Suprapubic skin (tissue), 3 donors: ENCODE results near the gene RIOX2.
"Not testable (repeated sequence)": the region's sequence is repeated elsewhere in the genome, so short reads cannot be mapped to it uniquely, and the experiment has no call there.

Experiments used
- POLR2A ChIP-seq, 2 donors: fragments of 450-650 bp; IDR thresholded peaks; one replicate each; pipeline ENCODE4 v1.6.1; 2017; ENCODE audit warnings: antibody characterized with exemption in 2 of 2, mild to moderate bottlenecking in 2 of 2, moderate library complexity in 2 of 2
- TF ChIP-seq, protein P1 (sequence below), 2 donors: fragments of 200-600 bp in 1 of 2; fragments of 450-650 bp in 1 of 2; sonication (generic) in 1 of 2; IDR thresholded peaks; one replicate each; pipeline ENCODE4 v1.5.1; 2016 to 2019; ENCODE audit warnings: antibody characterized with exemption in 2 of 2, mild to moderate bottlenecking in 1 of 2, moderate library complexity in 1 of 2

DNA sequence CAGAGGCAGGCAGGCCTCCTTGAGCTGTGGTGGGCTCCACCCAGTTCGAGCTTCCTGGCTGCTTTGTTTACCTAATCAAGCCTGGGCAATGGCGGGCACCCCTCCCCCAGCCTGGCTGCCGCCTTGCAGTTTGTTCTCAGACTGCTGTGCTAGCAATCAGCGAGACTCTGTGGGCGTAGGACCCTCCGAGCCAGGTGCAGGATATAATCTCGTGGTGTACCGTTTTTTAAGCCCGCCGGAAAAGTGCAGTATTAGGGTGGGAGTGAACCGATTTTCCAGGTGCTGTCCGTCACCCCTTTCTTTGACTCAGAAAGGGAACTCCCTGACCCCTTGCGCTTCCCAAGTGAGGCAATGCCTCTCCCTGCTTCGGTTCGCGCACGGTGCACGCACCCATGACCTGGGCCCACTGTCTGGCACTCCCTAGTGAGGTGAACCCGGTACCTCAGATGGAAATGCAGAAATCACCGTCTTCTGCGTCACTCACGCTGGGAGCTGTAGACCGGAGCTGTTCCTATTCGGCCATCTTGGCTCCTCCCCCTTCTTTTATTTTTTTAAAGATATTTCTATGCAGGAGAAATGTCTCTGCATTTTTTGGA is 61.9 kb downstream of the RIOX2 start:
- TF ChIP-seq POLR2A (IDR thresholded peaks at IDR 0.05), result not testable (repeated sequence)
- TF ChIP-seq, protein P1, sequence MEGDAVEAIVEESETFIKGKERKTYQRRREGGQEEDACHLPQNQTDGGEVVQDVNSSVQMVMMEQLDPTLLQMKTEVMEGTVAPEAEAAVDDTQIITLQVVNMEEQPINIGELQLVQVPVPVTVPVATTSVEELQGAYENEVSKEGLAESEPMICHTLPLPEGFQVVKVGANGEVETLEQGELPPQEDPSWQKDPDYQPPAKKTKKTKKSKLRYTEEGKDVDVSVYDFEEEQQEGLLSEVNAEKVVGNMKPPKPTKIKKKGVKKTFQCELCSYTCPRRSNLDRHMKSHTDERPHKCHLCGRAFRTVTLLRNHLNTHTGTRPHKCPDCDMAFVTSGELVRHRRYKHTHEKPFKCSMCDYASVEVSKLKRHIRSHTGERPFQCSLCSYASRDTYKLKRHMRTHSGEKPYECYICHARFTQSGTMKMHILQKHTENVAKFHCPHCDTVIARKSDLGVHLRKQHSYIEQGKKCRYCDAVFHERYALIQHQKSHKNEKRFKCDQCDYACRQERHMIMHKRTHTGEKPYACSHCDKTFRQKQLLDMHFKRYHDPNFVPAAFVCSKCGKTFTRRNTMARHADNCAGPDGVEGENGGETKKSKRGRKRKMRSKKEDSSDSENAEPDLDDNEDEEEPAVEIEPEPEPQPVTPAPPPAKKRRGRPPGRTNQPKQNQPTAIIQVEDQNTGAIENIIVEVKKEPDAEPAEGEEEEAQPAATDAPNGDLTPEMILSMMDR (IDR thresholded peaks at IDR 0.05), result not testable (repeated sequence)
